Peyer's patch (tissue), 4 donors: ENCODE results near the gene MTIF2. TPM values are rescaled to one million over a fixed set of nuclear protein-coding genes. Genes with fewer than 3 reads are reported as not detected.
"Not testable (repeated sequence)": the region's sequence is repeated elsewhere in the genome, so short reads cannot be mapped to it uniquely, and the experiment has no call there.

Source experiments
- DNase-seq, 3 donors: peaks; one replicate each; pipeline ENCODE4 v3.0.0-alpha.2; 2017 to 2019
- H3K27ac ChIP-seq, 4 donors: fragments of 200-600 bp; sonication (generic); one replicate each; pipeline ENCODE4 v1.5.1; 2016 to 2019
- H3K27me3 ChIP-seq, 2 donors: fragments of 200-600 bp; sonication (generic); one replicate each; pipeline ENCODE4 v1.5.1; 2019
- H3K36me3 ChIP-seq, 3 donors: fragments of 200-600 bp; sonication (generic); one replicate each; pipeline ENCODE4 v1.5.1; 2016 to 2019
- H3K4me1 ChIP-seq, 4 donors: fragments of 200-600 bp; sonication (generic); one replicate each; pipeline ENCODE4 v1.5.1; 2016 to 2019
- H3K4me3 ChIP-seq, 4 donors: fragments of 200-600 bp; sonication (generic); 1 replicate in 3 of 4; 2 replicates in 1 of 4; pipeline ENCODE4 v1.5.1; 2016 to 2019; ENCODE audit warnings: mild to moderate bottlenecking in 1 of 4
- H3K9me3 ChIP-seq, 4 donors: fragments of 200-600 bp; sonication (generic); one replicate each; pipeline ENCODE4 v1.5.1; 2016 to 2019; ENCODE audit warnings: mild to moderate bottlenecking in 1 of 4
- CTCF ChIP-seq, 6 experiments: fragments of 450-650 bp in 4 of 6; fragments of 200-600 bp in 2 of 6; sonication (generic) in 1 of 6; IDR thresholded peaks; one replicate each; pipeline ENCODE4 v1.5.1; 2017 to 2019; ENCODE audit warnings: antibody characterized with exemption in 6 of 6, mild to moderate bottlenecking in 3 of 6, moderate library complexity in 1 of 6
- POLR2A ChIP-seq, 2 donors: fragments of 450-650 bp; IDR thresholded peaks; one replicate each; pipeline ENCODE4 v1.5.1; 2017; ENCODE audit warnings: antibody characterized with exemption in 2 of 2, mild to moderate bottlenecking in 2 of 2, moderate library complexity in 2 of 2
- total RNA-seq, 4 donors: library from RNA; depleted of rRNA; stranded (reverse); fragments of >200 nt; gene quantifications; one replicate each; pipeline ENCODE4 v1.1.0, GENCODE V29; 2016

Gene MTIF2
- total RNA-seq, 4 donors from 2014 or later = 31.3 to 46.2 (median 34.6) TPM

- H3K27ac ChIP-seq = peak overlapping the region in 1 of 4 donors; percentile 27
- no peak overlapping the region for H3K4me3 ChIP-seq
- DNase-seq = no peak
- TF ChIP-seq CTCF (IDR thresholded peaks at IDR 0.05) = no peak
- TF ChIP-seq POLR2A (IDR thresholded peaks at IDR 0.05) = no peak
- no peaks in the 10 kb centered on the region for H3K9me3 ChIP-seq
- peaks cover 0 to 9% (median 4%) of the 10 kb centered on the region in 4 donors for H3K4me1 ChIP-seq
- peaks cover 0 to 4% (median 0%) of the 10 kb centered on the region in 3 donors for H3K36me3 ChIP-seq
- H3K27me3 ChIP-seq = no peaks in the 10 kb centered on the region
These were observed 39.8 kb downstream of the MTIF2 start for GRCh38 chr2:55229221-55229620.

DNA sequence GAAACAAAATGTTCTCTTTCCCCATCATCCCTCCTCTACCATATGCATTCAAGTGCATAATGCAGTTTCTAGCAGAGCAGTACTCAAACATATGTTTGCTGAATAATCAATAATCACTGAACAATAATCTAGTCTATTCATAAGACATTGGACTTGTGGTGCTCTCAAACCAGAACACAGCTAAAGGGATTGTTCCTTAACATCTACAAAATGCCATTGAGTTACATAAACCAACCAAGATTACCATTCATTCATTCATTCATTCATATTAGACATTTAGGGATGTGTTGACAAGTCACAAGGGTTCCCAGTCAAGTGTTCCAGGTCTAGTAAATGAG, 40.8 kb downstream of the MTIF2 start:
- no peaks in the 10 kb centered on the region for H3K36me3 ChIP-seq
- no peaks in the 10 kb centered on the region for H3K27me3 ChIP-seq
- no peaks in the 10 kb centered on the region for H3K4me1 ChIP-seq
- DNase-seq = no peak
- no peaks in the 10 kb centered on the region for H3K9me3 ChIP-seq
- TF ChIP-seq CTCF (IDR thresholded peaks at IDR 0.05) (no peak), POLR2A (IDR thresholded peaks at IDR 0.05) (no peak)
- peak overlapping the region; percentile 45 to 66 (median 58) for H3K27ac ChIP-seq
- no peak overlapping the region for H3K4me3 ChIP-seq

DNA sequence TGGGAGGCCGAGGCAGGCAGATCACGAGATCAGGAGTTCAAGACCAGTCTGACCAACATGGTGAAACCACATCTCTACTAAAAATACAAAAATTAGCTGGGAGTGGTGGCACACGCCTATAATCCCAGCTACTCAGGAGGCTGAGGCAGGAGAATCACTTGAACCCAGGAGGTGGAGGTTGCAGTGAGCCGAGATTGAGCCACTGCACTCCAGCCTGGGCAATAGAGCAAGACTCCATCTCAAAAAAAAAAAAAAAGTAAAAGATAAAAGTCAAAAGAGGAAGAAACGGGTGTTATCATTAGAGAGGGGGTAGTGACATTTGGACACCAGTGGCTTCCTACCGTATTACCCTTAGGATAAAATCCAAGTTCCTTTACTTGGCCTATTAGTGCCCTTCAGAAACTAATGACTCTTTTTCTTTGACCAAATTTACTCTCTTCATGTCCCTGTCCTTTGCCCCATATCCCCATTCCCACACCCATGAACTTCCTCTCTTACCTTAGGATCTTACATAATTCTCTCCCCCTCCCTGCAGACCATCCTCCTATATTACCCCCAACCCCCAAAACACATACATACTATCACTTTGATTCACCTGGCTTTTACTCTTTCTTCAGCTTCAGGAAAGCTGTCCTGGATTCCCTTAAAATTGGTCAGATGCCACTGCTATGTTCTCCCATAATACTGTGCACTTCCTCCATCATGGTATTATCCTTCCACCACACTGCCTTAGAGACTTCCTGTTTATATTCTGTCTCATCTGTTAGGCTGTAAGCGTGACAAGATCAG, 41.4 kb downstream of the MTIF2 start:
- not testable (repeated sequence) for H3K27me3 ChIP-seq, DNase-seq
- H3K27ac ChIP-seq = peak overlapping the region; percentile 45 to 66 (median 57)

GRCh38 chr2:55225481-55226020, 43.5 kb downstream of the MTIF2 start:
- Histone ChIP-seq H3K27ac (peak overlapping the region in 1 of 4 donors; percentile 31), H3K36me3 (no peaks in the 10 kb centered on the region), H3K4me3 (no peak overlapping the region), H3K9me3 (no peaks in the 10 kb centered on the region), H3K4me1 (peaks cover 0 to 3% (median 0%) of the 10 kb centered on the region in 4 donors), H3K27me3 (no peaks in the 10 kb centered on the region)
- TF ChIP-seq POLR2A (IDR thresholded peaks at IDR 0.05) (no peak), CTCF (IDR thresholded peaks at IDR 0.05) (no peak)
- DNase-seq = no peak

More for the DNA sequence above, 41.4 kb downstream of the MTIF2 start:
- H3K9me3 ChIP-seq, H3K36me3 ChIP-seq, H3K4me1 ChIP-seq: not testable (repeated sequence)
- peak overlapping the region in 1 of 4 donors; percentile 15 for H3K4me3 ChIP-seq

GRCh38 chr2:55224761-55225261, 44.2 kb downstream of the MTIF2 start:
- H3K27me3 ChIP-seq = no peaks in the 10 kb centered on the region
- H3K9me3 ChIP-seq = no peaks in the 10 kb centered on the region
- H3K36me3 ChIP-seq = no peaks in the 10 kb centered on the region
- TF ChIP-seq CTCF (IDR thresholded peaks at IDR 0.05) (no peak), POLR2A (IDR thresholded peaks at IDR 0.05) (no peak)
- no peak overlapping the region for H3K4me3 ChIP-seq
- H3K4me1 ChIP-seq = peaks cover 0 to 3% (median 0%) of the 10 kb centered on the region in 4 donors
- peak overlapping the region in 1 of 4 donors; percentile 96 for H3K27ac ChIP-seq
- no peak for DNase-seq
